LNCaP clone FGC (cell line): ENCODE measurements around the gene FHIP1B.

ENCODE experiments used
- DNase-seq: peaks from one replicate; pipeline ENCODE4 v3.0.0-alpha.2; 2011; ENCODE audit warnings: low read depth
- H3K4me3 ChIP-seq: 2 replicates; pipeline ENCODE4 v1.5.1; 2011; ENCODE audit warnings: mild to moderate bottlenecking, low read depth, low read length, control low read depth
- CTCF ChIP-seq: IDR thresholded peaks from 2 replicates; pipeline ENCODE4 v1.5.1; 2012; ENCODE audit warnings: mild to moderate bottlenecking; ENCODE audit not compliant: control insufficient read depth, insufficient read depth; ENCODE audit errors: extremely low read depth

The FHIP1B gene

GRCh38 chr11:6228520-6228919, 5.9 kb downstream of the FHIP1B start:
- DNase-seq, result no peak
- TF ChIP-seq CTCF, result no peak

GRCh38 chr11:6225896-6226295, 8.5 kb downstream of the FHIP1B start:
- H3K4me3 ChIP-seq, result no peak overlapping the region
- no peak for DNase-seq
- TF ChIP-seq CTCF, result no peak

More at GRCh38 chr11:6228520-6228919, 5.9 kb downstream of the FHIP1B start:
- H3K4me3 ChIP-seq, result no peak overlapping the region

GRCh38 chr11:6225024-6225423, 9.4 kb downstream of the FHIP1B start:
- no peak for DNase-seq
- no peak for TF ChIP-seq CTCF
- H3K4me3 ChIP-seq, result no peak overlapping the region

GRCh38 chr11:6224421-6224820, 10.0 kb downstream of the FHIP1B start:
- no peak for TF ChIP-seq CTCF
- H3K4me3 ChIP-seq, result no peak overlapping the region
- no peak for DNase-seq

- DNase-seq, result no peak
- TF ChIP-seq CTCF, result no peak
Measured at GRCh38 chr11:6223854-6224253, 10.6 kb downstream of the FHIP1B start.

GRCh38 chr11:6219359-6219758, 15.1 kb downstream of the FHIP1B start:
- TF ChIP-seq CTCF, result no peak
- H3K4me3 ChIP-seq, result no peak overlapping the region
- no peak for DNase-seq

More at GRCh38 chr11:6223854-6224253, 10.6 kb downstream of the FHIP1B start:
- H3K4me3 ChIP-seq, result no peak overlapping the region

- no peak overlapping the region for H3K4me3 ChIP-seq
- DNase-seq, result no peak
- no peak for TF ChIP-seq CTCF
Measured at GRCh38 chr11:6217722-6218121, 16.7 kb downstream of the FHIP1B start.
